Urinary bladder (tissue), 4 donors: Measurements from ENCODE around the gene ADAMTS8. TPM values are rescaled to one million over a fixed set of nuclear protein-coding genes. Genes with fewer than 3 reads are reported as not detected.
A peak's percentile ranks its signal among the peaks of the same experiment; 100 is the strongest.

Source experiments
- DNase-seq: peaks from one replicate; pipeline ENCODE4 v3.0.0-alpha.2; 2015; ENCODE audit errors: extremely low spot score
- H3K27ac ChIP-seq: one replicate; pipeline ENCODE4 v1.5.1; 2013; ENCODE audit warnings: low read depth, mild to moderate bottlenecking, moderate library complexity
- H3K36me3 ChIP-seq: one replicate; pipeline ENCODE4 v1.6.1; 2013; ENCODE audit warnings: mild to moderate bottlenecking, moderate library complexity; ENCODE audit not compliant: insufficient read depth
- H3K4me1 ChIP-seq: one replicate; pipeline ENCODE4 v1.6.1; 2013; ENCODE audit warnings: mild to moderate bottlenecking, moderate library complexity; ENCODE audit not compliant: insufficient read depth
- H3K4me3 ChIP-seq: one replicate; pipeline ENCODE4 v1.5.1; 2013; ENCODE audit warnings: low read depth, low read length
- WGBS: extraction: QIAGEN DNeasy Blood & Tissue Kit; methylation state at CpG from one replicate; pipeline ENCODE4 v1.1.7; 2013; 5-methylcytosine and 5-hydroxymethylcytosine counted together
- polyA plus RNA-seq: library from polyadenylated mRNA; stranded (reverse); fragments of 200-250 nt; gene quantifications from one replicate; pipeline ENCODE4 v1.2.3, GENCODE V29; 2013
- total RNA-seq: library from RNA; depleted of rRNA; stranded (reverse); fragments of >200 nt; gene quantifications from one replicate; pipeline ENCODE4 v1.2.3, GENCODE V29; 2014
- donor health status: healthy with polysubstance abuse.
- donor health status: healthy.

Gene ADAMTS8
- total and polyA plus RNA-seq, 2 donors, result 8.9 to 17.9 TPM

DNA sequence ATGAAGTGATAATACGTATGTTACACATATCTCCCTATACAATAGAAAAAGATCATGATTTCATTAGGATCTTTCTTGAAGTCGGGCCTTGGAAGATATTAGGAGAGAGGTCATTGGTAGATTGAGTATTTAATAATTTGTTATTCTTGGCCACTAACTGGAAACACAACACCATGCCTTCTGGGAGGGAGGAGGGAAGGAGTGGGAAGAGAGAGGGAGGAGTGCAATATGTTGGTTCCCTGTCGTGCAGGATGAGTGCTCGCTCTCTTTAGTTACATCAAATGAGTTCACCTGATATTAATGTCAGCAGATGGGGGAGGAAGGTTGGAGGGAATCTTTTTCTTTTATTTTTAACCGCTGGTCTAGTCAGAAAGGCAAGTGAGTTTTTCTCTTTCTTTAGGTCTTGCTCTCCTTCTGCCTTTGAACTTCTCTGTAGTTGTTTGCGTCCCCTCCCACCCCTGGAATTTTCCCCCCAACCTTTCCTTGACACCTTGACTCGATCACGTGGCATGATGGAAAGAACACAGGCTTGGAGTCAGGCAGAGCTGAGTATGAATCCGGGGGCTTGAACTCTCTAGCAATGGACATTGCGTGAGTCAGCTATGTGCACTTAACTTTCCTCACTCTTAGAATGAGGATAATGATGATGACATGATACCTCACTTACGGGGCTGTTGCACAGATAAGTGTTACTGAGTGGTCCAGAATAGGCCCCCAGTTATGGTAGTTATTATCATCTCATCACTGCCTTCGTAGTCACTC, 26.3 kb upstream of the ADAMTS8 start:
- WGBS, result 65% methylated on average over 12 of the region's 12 CpGs
- DNase-seq, result no peak
- H3K4me3 ChIP-seq, result no peak overlapping the region
- H3K27ac ChIP-seq, result no peak overlapping the region
- H3K36me3 ChIP-seq, result no peaks in the 10 kb centered on the region
- H3K4me1 ChIP-seq, result no peaks in the 10 kb centered on the region

DNA sequence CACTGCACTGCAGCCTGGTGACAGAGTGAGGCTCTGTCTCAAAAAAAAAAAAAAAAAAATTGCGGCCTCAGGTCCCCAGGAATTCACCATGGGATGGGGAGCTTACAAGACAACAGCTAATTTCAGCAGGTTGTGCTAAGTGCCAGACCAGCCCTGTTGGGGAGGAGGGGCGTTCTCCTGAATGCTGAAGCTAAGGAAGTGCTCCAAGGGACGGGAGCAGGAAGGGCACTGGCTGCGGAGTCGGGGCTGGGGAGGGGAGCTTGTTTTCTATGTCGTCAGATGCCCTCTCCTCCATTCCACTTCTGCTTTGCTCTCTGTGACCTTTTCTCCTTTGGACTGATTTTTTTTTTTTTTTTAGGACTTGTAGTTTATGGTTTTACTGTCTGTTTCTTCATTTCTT, 24.5 kb upstream of the ADAMTS8 start:
- no peak overlapping the region for H3K4me3 ChIP-seq
- 80% methylated on average over 6 of the region's 6 CpGs for WGBS
- DNase-seq, result no peak
- no peaks in the 10 kb centered on the region for H3K36me3 ChIP-seq
- H3K4me1 ChIP-seq, result no peaks in the 10 kb centered on the region
- H3K27ac ChIP-seq, result no peak overlapping the region

DNA sequence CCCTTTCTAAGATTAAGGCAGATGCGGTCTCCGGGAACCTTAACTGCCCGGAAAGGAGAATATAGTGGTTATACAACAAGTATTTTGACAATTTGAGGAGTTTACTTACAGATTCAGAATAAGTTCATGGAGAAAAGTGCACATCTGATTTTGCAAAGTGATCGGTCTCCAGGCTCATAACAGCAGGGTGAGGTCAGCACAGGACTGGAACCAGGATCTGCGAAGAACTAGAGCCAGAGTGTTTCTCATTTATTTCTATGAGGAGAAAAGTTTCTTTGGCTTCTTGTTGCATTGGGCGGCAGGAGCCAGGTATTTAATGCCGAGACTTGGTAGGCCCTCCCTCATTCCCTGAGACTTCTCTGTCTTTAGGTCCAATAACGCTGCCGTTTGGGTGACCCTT, 23.8 kb upstream of the ADAMTS8 start:
- 70% methylated on average over 9 of the region's 9 CpGs for WGBS
- no peaks in the 10 kb centered on the region for H3K4me1 ChIP-seq

DNA sequence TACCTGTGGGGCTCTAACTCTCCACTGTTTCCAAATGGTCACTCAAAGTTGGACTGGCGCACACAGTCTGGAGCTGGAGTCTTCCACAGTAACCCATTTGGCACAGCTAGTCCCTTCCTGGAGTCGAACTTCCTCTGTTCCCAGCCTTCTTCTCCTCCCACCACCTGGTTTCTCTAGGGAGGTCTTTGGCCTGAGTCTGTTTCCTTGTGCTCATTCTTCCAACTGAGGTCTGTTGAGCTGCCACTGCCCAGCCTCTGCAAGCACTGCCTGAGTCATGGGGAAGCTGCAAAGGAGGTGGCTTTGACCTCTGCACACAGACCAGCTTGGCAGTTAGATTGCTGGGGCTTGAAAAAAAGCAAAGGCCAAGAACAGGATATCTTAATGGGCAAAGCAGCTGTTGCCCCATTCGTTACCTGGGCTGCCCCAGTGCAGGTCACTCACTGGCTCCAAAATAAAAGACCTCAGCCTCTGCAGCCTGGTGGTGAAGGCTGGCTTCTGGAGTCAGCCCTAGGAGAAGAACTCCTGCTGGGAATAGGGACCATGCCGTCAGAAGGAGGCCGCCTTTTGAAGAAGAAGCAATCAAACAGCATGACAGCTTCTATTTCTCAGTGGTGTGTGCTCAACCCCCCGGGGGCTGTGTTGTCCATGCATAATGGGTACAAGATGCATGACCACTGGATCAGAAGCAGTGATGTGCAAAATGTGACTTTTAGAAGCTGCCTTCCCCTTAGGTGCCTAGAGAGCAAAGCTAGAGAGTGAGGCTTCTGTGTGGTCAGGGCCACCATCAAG, 23.0 kb upstream of the ADAMTS8 start:
- H3K4me3 ChIP-seq, result no peak overlapping the region
- WGBS, result 71% methylated on average over 6 of the region's 6 CpGs
- no peaks in the 10 kb centered on the region for H3K4me1 ChIP-seq
- no peak for DNase-seq
- no peak overlapping the region for H3K27ac ChIP-seq
- no peaks in the 10 kb centered on the region for H3K36me3 ChIP-seq

More for the DNA sequence above, 23.8 kb upstream of the ADAMTS8 start:
- no peak for DNase-seq
- no peak overlapping the region for H3K4me3 ChIP-seq
- no peak overlapping the region for H3K27ac ChIP-seq
- H3K36me3 ChIP-seq, result no peaks in the 10 kb centered on the region

DNA sequence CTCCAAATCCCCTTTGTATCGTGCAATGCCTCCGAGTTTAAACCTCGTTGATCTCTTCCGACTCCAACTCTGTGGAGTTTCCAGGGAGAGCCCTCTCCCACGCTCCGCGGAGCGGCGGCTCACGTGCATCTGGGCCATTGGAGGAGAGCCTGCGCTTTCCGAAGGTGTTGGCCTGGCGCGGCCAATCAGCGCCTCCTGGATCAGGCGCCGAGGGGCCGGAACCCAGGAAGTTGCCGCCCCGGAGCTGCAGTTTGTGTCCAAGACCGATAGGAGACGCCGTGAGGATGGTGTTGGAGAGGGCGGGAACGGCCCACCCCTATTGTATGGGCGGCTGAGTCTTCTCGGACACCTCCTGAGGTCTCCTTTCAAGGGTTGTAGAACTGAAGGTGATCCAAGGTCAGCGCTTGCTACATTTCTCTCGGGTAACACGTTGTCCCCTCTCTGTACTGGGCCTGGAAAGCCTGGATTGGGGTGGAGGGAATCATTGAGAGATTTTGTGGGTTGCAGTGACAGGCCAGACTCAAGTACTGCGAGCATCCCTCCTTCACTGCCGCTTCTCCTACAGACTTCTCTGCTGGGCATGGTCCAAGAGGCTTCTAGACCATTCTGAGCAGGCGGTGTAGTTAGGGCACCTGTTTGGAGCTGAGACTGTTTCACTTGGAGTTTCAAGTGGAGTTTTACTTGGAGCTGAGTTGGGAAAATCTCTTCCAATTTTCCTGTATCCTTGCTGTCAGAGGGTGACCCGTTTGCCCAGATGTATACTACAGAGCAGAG, 21.8 kb upstream of the ADAMTS8 start:
- peak overlapping the region; percentile 80 for H3K4me3 ChIP-seq
- 20% methylated on average over 34 of the region's 34 CpGs for WGBS
- DNase-seq, result no peak
- no peaks in the 10 kb centered on the region for H3K4me1 ChIP-seq
- peak overlapping the region; percentile 60 for H3K27ac ChIP-seq
- H3K36me3 ChIP-seq, result no peaks in the 10 kb centered on the region

DNA sequence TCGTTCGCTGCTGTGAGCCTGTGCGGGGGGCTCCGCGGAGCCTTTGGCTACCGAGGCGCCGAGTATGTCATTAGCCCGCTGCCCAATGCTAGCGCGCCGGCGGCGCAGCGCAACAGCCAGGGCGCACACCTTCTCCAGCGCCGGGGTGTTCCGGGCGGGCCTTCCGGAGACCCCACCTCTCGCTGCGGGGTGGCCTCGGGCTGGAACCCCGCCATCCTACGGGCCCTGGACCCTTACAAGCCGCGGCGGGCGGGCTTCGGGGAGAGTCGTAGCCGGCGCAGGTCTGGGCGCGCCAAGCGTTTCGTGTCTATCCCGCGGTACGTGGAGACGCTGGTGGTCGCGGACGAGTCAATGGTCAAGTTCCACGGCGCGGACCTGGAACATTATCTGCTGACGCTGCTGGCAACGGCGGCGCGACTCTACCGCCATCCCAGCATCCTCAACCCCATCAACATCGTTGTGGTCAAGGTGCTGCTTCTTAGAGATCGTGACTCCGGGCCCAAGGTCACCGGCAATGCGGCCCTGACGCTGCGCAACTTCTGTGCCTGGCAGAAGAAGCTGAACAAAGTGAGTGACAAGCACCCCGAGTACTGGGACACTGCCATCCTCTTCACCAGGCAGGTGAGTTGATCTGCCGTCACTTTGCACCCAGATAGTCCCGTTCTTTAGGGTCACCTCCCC, 21.0 kb upstream of the ADAMTS8 start:
- Histone ChIP-seq H3K4me3 (peak overlapping the region; percentile 80), H3K4me1 (no peaks in the 10 kb centered on the region), H3K36me3 (no peaks in the 10 kb centered on the region), H3K27ac (peak overlapping the region; percentile 27)
- WGBS, result 2% methylated on average over 64 of the region's 64 CpGs
- no peak for DNase-seq

GRCh38 chr11:130448416-130449309, 20.3 kb upstream of the ADAMTS8 start, which contains the start of gene ADAMTS15:
Gene ADAMTS15 (plus strand): TSS chr11:130448645. CDS start chr11:130448974, 329 bp downstream.
- WGBS, result under 1% methylated on average over 75 of the region's 75 CpGs
- no peaks in the 10 kb centered on the region for H3K4me1 ChIP-seq
- DNase-seq, result peak; percentile 59
- no peaks in the 10 kb centered on the region for H3K36me3 ChIP-seq
- peak within 1 kb of the TSS; percentile 80 for H3K4me3 ChIP-seq
- peak within 1 kb of the TSS; percentile 27 for H3K27ac ChIP-seq

- peak overlapping the region; percentile 80 for H3K4me3 ChIP-seq
- H3K27ac ChIP-seq, result no peak overlapping the region
- H3K4me1 ChIP-seq, result no peaks in the 10 kb centered on the region
- no peaks in the 10 kb centered on the region for H3K36me3 ChIP-seq
- WGBS, result 6% methylated on average over 11 of the region's 11 CpGs
- no peak for DNase-seq
Observed at GRCh38 chr11:130448039-130448415, 19.6 kb upstream of the ADAMTS8 start.

- DNase-seq, result no peak
- no peaks in the 10 kb centered on the region for H3K36me3 ChIP-seq
- 70% methylated on average over 3 of the region's 3 CpGs for WGBS
- no peak overlapping the region for H3K27ac ChIP-seq
- H3K4me1 ChIP-seq, result no peaks in the 10 kb centered on the region
- H3K4me3 ChIP-seq, result no peak overlapping the region
Observed at GRCh38 chr11:130445788-130446187, 17.4 kb upstream of the ADAMTS8 start.

DNA sequence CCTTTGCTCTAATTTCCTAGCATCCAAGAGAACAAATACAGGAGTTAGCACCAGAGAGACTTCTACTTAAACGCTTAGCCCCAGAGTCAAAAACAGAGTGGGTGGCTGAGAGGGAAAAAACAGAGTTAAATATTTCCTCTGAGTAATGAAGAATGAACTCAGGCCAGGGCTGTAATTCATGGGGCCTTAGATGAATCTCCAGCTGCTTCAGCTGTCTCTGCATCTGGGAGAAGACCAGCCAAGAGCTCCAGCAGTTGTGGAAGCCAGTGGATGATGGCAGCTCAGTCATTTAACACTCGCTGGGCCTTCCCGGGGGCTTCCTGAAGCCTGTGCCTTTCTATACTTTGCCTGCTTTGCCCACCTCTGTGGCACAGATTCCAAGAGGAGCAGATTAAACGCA, 14.3 kb upstream of the ADAMTS8 start:
- H3K27ac ChIP-seq, result no peak overlapping the region
- WGBS, result 32% methylated on average over 4 of the region's 4 CpGs
- DNase-seq, result no peak

DNA sequence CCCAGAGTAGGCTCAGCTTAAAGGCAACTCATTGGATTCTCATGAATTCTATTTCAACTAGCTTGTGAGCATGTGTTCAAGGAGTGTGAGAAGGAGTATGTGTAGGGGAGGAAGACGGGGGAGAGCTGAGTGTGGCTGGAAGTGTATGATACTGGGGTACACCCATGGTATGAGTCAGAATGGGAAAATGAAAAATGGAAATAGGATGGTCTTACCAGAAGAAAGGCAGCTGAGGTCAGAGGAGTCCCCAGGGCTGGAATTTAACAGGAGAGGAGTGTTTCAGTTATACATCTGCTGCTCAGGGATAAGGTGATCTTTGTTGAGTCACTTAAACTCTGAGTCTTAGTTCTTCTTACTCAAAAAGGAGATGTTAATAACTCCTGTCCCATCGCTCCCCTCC, 13.3 kb upstream of the ADAMTS8 start:
- DNase-seq, result no peak
- Histone ChIP-seq H3K36me3 (no peaks in the 10 kb centered on the region), H3K27ac (no peak overlapping the region), H3K4me3 (no peak overlapping the region), H3K4me1 (no peaks in the 10 kb centered on the region)
- 83% methylated on average over 2 of the region's 2 CpGs for WGBS

More for the DNA sequence above, 14.3 kb upstream of the ADAMTS8 start:
- Histone ChIP-seq H3K36me3 (no peaks in the 10 kb centered on the region), H3K4me3 (no peak overlapping the region), H3K4me1 (no peaks in the 10 kb centered on the region)

GRCh38 chr11:130439876-130440275, 11.5 kb upstream of the ADAMTS8 start:
- WGBS, result 86% methylated on average over 6 of the region's 6 CpGs
- no peak overlapping the region for H3K27ac ChIP-seq
- DNase-seq, result no peak
- H3K4me1 ChIP-seq, result no peaks in the 10 kb centered on the region
- H3K36me3 ChIP-seq, result no peaks in the 10 kb centered on the region
- no peak overlapping the region for H3K4me3 ChIP-seq
